ENCODE data around the gene TNFSF8.

The TNFSF8 gene

DNA sequence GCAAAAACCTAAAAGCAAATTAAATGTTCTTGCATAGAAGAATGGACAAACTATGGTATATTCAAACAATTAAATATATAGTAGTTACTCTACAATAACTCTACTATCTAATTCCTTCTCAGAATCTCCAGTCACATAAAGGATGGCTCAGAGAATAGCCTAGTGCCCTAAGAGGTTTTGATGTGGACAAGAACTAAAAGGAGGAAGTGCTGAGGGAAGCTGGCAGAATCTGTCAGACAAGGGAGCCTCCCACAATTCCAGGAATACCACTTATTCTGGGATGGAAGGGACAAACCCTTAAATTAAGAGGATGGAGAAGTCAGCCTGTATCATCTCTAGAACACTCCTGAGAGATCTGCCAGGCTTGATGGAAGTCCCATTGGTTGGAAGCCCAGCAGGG, 30.4 kb downstream of the TNFSF8 start:
- TF ChIP-seq, protein P1, sequence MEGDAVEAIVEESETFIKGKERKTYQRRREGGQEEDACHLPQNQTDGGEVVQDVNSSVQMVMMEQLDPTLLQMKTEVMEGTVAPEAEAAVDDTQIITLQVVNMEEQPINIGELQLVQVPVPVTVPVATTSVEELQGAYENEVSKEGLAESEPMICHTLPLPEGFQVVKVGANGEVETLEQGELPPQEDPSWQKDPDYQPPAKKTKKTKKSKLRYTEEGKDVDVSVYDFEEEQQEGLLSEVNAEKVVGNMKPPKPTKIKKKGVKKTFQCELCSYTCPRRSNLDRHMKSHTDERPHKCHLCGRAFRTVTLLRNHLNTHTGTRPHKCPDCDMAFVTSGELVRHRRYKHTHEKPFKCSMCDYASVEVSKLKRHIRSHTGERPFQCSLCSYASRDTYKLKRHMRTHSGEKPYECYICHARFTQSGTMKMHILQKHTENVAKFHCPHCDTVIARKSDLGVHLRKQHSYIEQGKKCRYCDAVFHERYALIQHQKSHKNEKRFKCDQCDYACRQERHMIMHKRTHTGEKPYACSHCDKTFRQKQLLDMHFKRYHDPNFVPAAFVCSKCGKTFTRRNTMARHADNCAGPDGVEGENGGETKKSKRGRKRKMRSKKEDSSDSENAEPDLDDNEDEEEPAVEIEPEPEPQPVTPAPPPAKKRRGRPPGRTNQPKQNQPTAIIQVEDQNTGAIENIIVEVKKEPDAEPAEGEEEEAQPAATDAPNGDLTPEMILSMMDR (IDR thresholded peaks at IDR 0.05; ENCODE audit: borderline replicate concordance, extremely low read depth, low read length, poor library complexity, severe bottlenecking): no peak
- no peak for TF ChIP-seq EZH2 (IDR thresholded peaks at IDR 0.05; ENCODE audit: borderline replicate concordance, low read depth, low read length, severe bottlenecking)
- Histone ChIP-seq H3K4me3 (ENCODE audit: low read depth in 1 of 2, low read length in 2 of 2) (no peak overlapping the region), H3K79me2 (ENCODE audit: insufficient read depth, low read length) (no peaks in the 10 kb centered on the region), H3K4me1 (ENCODE audit: insufficient read depth, low read length) (peaks cover 77% of the 10 kb centered on the region), H3K36me3 (ENCODE audit: insufficient read depth, low read length) (peaks cover 33% of the 10 kb centered on the region), H4K20me1 (ENCODE audit: insufficient read depth, low read length) (no peaks in the 10 kb centered on the region), H3K27me3 (ENCODE audit: insufficient read depth, low read length, poor library complexity) (no peaks in the 10 kb centered on the region), H2AFZ (ENCODE audit: low read depth, low read length) (no peak overlapping the region), H3K4me2 (ENCODE audit: insufficient read depth, low read length) (no peak overlapping the region), H3K9me3 (ENCODE audit: insufficient read depth, low read length, severe bottlenecking) (no peaks in the 10 kb centered on the region), H3K9ac (ENCODE audit: low read depth, low read length) (no peak overlapping the region; the same call in 1 of the 2 replicates), H3K27ac (ENCODE audit: low read length) (peak overlapping the region; percentile 95)
- DNase-seq (no peak), ATAC-seq (ENCODE audit: insufficient read depth, low read depth) (no peak)

DNA sequence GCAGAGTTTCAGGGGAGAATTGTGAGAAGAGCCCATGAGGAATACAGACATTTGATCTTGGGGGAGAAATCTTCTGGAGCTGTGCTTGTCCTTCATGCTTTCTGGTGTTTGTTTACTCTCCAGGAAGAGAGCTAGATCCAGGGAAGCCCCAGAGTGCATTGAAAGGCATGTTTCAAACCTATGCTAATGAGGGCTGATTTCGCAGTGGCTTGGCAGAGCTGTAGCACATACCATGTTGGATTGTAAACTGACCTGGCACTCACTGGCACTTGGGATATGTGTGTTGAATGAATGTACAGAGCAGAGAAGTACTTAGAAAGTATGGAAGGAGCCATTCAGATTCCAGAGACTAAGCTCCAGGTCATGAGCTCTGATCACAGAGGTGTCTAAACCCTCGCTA, 30.9 kb downstream of the TNFSF8 start:
- Histone ChIP-seq H3K27ac (ENCODE audit: low read length) (peak overlapping the region; percentile 95), H4K20me1 (ENCODE audit: insufficient read depth, low read length) (no peaks in the 10 kb centered on the region), H2AFZ (ENCODE audit: low read depth, low read length) (no peak overlapping the region), H3K4me3 (ENCODE audit: low read depth in 1 of 2, low read length in 2 of 2) (0 out of 4 replicates have a peak overlapping the region, but pooled peaks of 1 of the 2 experiments have one; percentile 9), H3K9me3 (ENCODE audit: insufficient read depth, low read length, severe bottlenecking) (no peaks in the 10 kb centered on the region), H3K27me3 (ENCODE audit: insufficient read depth, low read length, poor library complexity) (no peaks in the 10 kb centered on the region), H3K4me2 (ENCODE audit: insufficient read depth, low read length) (peak overlapping the region; percentile 49), H3K79me2 (ENCODE audit: insufficient read depth, low read length) (no peaks in the 10 kb centered on the region), H3K4me1 (ENCODE audit: insufficient read depth, low read length) (peaks cover 79% of the 10 kb centered on the region), H3K9ac (ENCODE audit: low read depth, low read length) (peak overlapping the region; percentile 35), H3K36me3 (ENCODE audit: insufficient read depth, low read length) (peaks cover 33% of the 10 kb centered on the region)
- DNase-seq (no peak), ATAC-seq (ENCODE audit: insufficient read depth, low read depth) (no peak)
- TF ChIP-seq, protein P1 (IDR thresholded peaks at IDR 0.05; ENCODE audit: borderline replicate concordance, extremely low read depth, low read length, poor library complexity, severe bottlenecking): no peak
- no peak for TF ChIP-seq EZH2 (IDR thresholded peaks at IDR 0.05; ENCODE audit: borderline replicate concordance, low read depth, low read length, severe bottlenecking)

DNA sequence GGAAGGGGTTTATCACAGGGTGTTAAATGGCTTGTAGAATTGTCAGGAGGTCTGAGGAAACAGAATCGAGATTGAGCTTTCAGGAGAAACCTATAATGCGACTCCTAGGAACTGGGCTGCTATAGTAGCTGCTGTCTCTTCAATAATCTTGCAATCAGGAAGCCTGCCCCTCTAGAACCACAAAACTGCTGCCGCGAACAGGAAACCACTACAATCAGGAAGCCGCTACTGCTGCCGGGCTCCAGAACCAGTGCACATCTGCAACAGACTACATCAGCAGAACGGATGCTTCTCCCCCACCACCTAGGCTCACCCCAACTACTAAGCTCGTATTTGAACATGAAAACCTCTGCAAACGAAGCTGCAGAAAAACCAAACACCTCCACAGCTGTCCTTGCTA, 31.6 kb downstream of the TNFSF8 start:
- Histone ChIP-seq H2AFZ (ENCODE audit: low read depth, low read length) (no peak overlapping the region), H3K36me3 (ENCODE audit: insufficient read depth, low read length) (peaks cover 27% of the 10 kb centered on the region), H3K27me3 (ENCODE audit: insufficient read depth, low read length, poor library complexity) (no peaks in the 10 kb centered on the region), H3K27ac (ENCODE audit: low read length) (peak overlapping the region; percentile 95), H4K20me1 (ENCODE audit: insufficient read depth, low read length) (no peaks in the 10 kb centered on the region), H3K79me2 (ENCODE audit: insufficient read depth, low read length) (no peaks in the 10 kb centered on the region), H3K9me3 (ENCODE audit: insufficient read depth, low read length, severe bottlenecking) (no peaks in the 10 kb centered on the region), H3K4me2 (ENCODE audit: insufficient read depth, low read length) (peak overlapping the region; percentile 59), H3K4me1 (ENCODE audit: insufficient read depth, low read length) (peaks cover 79% of the 10 kb centered on the region), H3K9ac (ENCODE audit: low read depth, low read length) (peak overlapping the region; percentile 41), H3K4me3 (ENCODE audit: low read depth in 1 of 2, low read length in 2 of 2) (no peak overlapping the region)
- ATAC-seq (ENCODE audit: insufficient read depth, low read depth) (peak; percentile 95), DNase-seq (peak; percentile 93)
- TF ChIP-seq, protein P1 (IDR thresholded peaks at IDR 0.05; ENCODE audit: borderline replicate concordance, extremely low read depth, low read length, poor library complexity, severe bottlenecking): no peak
- TF ChIP-seq EZH2 (IDR thresholded peaks at IDR 0.05; ENCODE audit: borderline replicate concordance, low read depth, low read length, severe bottlenecking): no peak

DNA sequence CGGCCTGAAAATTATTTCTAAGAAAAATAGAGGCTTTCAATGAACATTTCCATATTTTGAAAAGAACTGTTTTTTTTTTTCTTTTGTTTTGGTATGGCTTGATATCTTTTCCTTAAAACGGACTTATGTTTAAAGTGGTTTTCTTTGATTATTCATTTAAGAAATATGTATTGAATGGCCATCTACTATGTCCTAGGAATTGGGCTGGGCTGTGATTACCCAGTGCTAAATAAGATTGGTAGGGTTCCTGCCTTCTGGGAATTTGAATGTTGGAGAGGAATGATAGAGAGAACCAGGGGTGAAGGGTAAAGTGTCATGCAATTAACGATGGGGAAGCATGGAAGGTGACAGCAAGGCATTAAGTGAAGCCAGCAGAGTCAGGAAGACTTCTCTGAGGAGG, 33.2 kb downstream of the TNFSF8 start:
- no peak overlapping the region for H3K4me2 ChIP-seq (ENCODE audit: insufficient read depth, low read length)
- H3K4me1 ChIP-seq (ENCODE audit: insufficient read depth, low read length): peaks cover 63% of the 10 kb centered on the region
- no peak for DNase-seq
- no peaks in the 10 kb centered on the region for H4K20me1 ChIP-seq (ENCODE audit: insufficient read depth, low read length)
- H3K27ac ChIP-seq (ENCODE audit: low read length): peak overlapping the region; percentile 93
- no peak for ATAC-seq (ENCODE audit: insufficient read depth, low read depth)
- H3K79me2 ChIP-seq (ENCODE audit: insufficient read depth, low read length): no peaks in the 10 kb centered on the region
- H3K27me3 ChIP-seq (ENCODE audit: insufficient read depth, low read length, poor library complexity): no peaks in the 10 kb centered on the region
- H3K9ac ChIP-seq (ENCODE audit: low read depth, low read length): no peak overlapping the region
- no peak for TF ChIP-seq EZH2 (IDR thresholded peaks at IDR 0.05; ENCODE audit: borderline replicate concordance, low read depth, low read length, severe bottlenecking)
- TF ChIP-seq, protein P1 (IDR thresholded peaks at IDR 0.05; ENCODE audit: borderline replicate concordance, extremely low read depth, low read length, poor library complexity, severe bottlenecking): no peak
- no peaks in the 10 kb centered on the region for H3K9me3 ChIP-seq (ENCODE audit: insufficient read depth, low read length, severe bottlenecking)
- no peak overlapping the region for H3K4me3 ChIP-seq (ENCODE audit: low read depth in 1 of 2, low read length in 2 of 2)
- peaks cover 11% of the 10 kb centered on the region; the same call in 1 of the 2 replicates for H3K36me3 ChIP-seq (ENCODE audit: insufficient read depth, low read length)
- H2AFZ ChIP-seq (ENCODE audit: low read depth, low read length): no peak overlapping the region

All from DND-41 (cell line).